PC-9 (cell line): ENCODE data around the gene RUNDC3A.

ENCODE experiments used
- CTCF ChIP-seq: fragments of 200-600 bp; sonication (generic); conservative IDR thresholded peaks from 2 replicates; pipeline ENCODE4 v1.6.1; 2017; ENCODE audit warnings: mixed run types, antibody characterized with exemption, mild to moderate bottlenecking, moderate library complexity
- EZH2 ChIP-seq: fragments of 200-600 bp; sonication (generic); IDR thresholded peaks from 2 replicates; pipeline ENCODE4 v1.8.0; 2017; ENCODE audit warnings: antibody characterized with exemption, low read depth

- TF ChIP-seq CTCF (no peak), EZH2 (no peak)
Observed at GRCh38 chr17:44335564-44335963, 27.2 kb downstream of the RUNDC3A start.
